AG09319 (cell line): Measurements from ENCODE around the gene CCR7.

ENCODE experiments used
- DNase-seq: peaks from one replicate; pipeline ENCODE4 v3.0.0-alpha.2; 2010; ENCODE audit warnings: low read depth; ENCODE audit errors: extremely low read depth
- CTCF ChIP-seq: IDR thresholded peaks from 2 replicates; pipeline ENCODE4 v1.5.1; 2011; ENCODE audit warnings: low read depth, mild to moderate bottlenecking, inconsistent platforms, low read length, moderate library complexity

CCR7 gene, protein sequence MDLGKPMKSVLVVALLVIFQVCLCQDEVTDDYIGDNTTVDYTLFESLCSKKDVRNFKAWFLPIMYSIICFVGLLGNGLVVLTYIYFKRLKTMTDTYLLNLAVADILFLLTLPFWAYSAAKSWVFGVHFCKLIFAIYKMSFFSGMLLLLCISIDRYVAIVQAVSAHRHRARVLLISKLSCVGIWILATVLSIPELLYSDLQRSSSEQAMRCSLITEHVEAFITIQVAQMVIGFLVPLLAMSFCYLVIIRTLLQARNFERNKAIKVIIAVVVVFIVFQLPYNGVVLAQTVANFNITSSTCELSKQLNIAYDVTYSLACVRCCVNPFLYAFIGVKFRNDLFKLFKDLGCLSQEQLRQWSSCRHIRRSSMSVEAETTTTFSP

DNA sequence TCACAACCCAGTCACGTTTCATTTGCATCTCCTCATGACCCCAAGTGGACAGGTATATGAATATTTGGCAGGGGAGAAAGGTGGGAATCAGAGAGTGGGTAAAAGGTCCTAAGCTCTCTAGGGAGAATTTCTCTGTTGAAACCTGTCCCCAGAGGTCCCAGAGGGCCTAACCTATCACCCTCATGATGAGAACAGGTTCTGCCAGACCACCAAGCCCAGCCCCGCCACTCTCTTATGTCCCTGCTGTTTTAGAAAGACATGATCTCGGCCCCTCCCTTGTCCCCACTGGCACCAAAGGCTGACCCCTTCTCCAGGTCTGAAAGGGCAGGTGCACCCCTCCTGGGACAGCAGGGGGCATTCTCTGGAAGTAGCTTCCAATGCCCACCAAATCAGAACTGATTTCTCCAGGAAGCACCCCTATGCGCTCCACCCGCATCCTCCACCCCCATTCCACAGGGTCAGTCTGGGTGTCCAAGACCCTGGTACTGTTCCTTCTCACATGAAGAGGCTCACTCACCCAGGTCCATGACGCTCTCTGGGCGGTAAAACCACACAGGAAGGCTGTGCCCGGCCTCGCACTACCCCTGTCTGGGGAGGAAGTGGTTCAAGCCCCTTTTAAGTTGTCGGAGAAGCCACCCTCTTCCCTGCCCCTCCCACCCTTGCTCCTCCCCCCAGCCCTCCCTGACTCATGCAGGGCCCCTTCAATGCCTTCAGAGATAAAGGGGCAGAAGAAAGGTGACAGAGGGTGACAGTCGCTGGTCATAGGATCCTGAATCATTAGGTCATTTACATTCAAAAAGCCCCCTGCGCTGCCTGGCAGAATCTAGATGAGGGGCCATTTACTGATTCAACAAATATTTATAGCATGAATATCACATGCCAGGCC, at the start of gene CCR7:
CCR7 (minus strand) TSS at position 590 of the 886 bp plus-strand sequence; CDS start at position 527, 63 bp downstream.
- DNase-seq = no peak
- TF ChIP-seq CTCF = no peak

DNA sequence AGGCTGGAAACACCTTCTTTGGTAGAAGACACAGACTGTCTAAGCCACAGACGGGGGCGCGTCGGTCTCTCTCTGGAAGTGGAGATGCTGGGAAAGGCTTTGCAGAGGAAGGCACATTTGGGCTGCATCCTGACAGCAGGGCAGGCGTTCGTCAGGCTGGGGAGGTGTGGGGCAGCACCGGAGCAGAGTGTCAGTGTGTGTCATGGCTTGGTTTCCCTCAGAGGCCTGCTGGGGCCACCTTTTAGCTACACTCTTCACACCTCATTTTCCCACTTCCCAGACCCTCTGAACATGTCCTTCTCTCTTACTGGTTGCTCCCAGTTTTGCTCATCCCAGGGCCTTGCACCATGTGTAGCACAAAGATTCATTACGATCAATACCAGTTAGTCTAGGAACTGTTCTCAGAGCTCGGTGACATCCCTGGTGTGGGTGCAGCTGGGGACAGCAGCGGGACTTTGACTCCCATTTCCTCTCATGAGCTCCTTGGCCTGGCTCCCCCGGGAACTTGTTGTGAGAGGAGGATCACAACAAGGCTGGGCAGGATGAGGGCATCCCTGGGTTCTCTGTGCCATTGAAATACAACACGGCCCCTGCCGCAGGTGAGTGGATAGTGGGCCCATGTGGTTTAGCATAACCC, 49.3 kb upstream of the CCR7 start:
- no peak for TF ChIP-seq CTCF
- DNase-seq = no peak

DNA sequence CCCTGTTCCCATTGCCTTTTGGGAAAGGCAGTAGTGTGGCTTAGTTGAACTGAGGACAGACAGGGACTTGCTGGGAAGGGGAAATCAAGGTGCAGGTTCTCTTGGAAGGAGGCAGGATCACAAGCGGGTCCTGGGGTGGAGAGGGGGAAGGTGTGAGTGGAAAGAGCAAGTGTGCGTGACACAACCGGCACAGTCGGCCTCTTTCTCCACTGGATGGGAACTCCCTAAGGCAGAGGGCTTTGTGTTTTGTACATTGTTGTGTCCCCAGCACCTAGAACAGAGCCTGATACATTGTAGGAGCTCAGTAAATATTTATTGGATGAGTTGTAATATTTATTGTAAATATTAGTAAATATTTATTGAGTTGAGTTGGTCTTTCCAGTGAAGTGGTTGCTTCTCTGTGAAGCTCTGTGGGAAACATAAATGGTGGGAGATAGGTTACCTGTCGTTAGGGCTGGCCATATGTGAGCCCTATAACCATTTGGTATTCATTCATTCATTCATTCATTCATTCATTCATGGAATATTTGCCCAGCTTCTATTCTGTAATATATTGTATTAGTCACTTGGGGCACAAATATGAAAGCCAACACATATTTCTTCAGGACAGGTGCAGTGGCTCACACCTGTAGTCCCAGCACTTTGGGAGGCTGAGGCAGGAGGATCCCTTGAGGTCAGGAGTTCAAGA, 48.3 kb upstream of the CCR7 start:
- no peak for TF ChIP-seq CTCF
- no peak for DNase-seq

- TF ChIP-seq CTCF = no peak
- DNase-seq = no peak
These were observed 47.5 kb upstream of the CCR7 start for GRCh38 chr17:40612599-40613244.

- no peak for DNase-seq
- no peak for TF ChIP-seq CTCF
These were observed 46.7 kb upstream of the CCR7 start for GRCh38 chr17:40611840-40612474.

DNA sequence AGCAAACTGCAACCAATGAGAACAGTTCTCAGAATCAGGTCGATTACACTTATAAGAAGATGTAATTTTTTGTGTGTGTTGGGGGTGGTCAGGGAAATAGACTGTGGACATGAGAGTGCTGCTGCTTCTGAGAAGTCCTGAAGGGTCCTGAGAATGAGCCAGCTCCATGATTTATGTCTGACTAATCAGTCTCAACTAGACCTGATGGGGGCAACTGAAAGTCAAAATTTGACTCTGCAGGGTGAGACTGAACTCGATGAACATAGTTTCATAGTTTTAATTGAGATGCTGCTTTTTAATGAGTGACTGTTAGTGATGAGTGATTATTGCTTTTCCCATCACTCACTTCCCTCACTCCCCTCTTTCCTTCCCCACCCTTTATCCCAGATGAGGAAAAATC, 45.1 kb upstream of the CCR7 start:
- DNase-seq = no peak
- TF ChIP-seq CTCF = no peak
